HL-60/S4 (cell line): Measurements from ENCODE around the gene CYTH3.
"Not testable (repeated sequence)": the region's sequence is repeated elsewhere in the genome, so short reads cannot be mapped to it uniquely, and the experiment has no call there.

Source experiments
- in situ Hi-C: fragments of 300-500 bp; cut with MboI; formaldehyde crosslinking; loops from 2 replicates; pipeline ENCODE4 v1.14.3; 2022; ENCODE audit warnings: low sequenced_read_pairs

Gene CYTH3

DNA sequence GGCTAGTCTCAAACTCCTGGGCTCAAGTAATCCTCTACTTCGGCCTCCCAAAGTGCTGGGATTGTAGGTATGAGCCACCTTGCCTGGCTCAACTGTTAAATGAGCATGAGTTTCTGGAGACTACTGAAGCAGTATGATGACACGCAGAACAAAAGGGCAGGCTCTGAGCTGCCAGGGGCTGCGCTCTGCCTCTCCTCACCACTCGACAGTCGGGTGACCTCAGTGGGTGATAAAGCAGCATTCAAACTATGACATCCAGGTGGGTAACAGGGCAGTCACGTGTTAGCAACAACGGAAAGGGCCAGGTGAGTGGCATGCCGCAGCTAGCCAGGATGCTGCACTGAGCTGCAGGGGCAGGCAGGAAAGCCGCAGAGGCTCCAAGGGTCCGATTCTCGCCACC lies 71.5 kb downstream of the CYTH3 start:
- in situ Hi-C loops: no loop called here

DNA sequence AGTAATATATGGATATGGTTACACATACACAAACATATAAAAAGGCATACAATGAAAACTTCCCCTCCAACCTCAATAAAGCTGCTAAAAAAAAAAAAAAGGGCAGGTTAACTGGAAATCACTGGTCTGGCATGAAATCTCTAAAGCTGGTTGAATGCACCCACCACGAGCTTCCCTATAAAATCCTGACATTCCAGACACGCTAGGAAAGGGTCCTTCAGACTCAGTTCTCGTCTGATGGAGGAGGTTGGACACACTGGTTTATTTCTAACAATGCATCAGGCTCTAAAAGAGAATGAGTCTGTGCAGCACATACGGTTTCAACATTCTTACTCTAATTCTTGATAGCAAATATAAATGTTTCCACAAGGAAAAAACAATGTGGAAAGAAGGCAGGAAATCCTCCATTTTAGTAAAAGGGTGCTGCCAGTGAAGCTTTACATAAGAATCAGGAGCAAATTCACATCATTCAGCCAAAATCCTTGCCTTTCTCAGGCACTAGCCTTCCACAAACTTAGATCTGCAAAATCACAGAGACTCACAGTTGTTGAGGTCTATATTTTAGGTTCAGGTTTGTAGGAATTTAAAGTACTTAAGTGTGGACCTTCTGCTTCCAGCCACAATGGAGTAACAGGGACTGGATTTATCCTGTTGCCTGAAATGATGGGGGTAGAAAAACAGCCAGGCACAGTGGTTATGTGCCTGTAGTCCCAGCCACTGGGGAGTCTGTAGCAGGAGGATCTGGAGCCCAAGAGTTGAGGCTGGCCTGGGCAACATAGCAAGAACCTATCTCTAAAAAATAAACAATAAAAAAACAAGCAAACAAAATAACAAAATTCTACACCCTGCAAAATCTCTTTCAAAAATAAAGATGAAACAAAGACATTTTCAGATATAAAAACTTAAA lies 73.5 kb downstream of the CYTH3 start:
- in situ Hi-C loops: no loop called here

DNA sequence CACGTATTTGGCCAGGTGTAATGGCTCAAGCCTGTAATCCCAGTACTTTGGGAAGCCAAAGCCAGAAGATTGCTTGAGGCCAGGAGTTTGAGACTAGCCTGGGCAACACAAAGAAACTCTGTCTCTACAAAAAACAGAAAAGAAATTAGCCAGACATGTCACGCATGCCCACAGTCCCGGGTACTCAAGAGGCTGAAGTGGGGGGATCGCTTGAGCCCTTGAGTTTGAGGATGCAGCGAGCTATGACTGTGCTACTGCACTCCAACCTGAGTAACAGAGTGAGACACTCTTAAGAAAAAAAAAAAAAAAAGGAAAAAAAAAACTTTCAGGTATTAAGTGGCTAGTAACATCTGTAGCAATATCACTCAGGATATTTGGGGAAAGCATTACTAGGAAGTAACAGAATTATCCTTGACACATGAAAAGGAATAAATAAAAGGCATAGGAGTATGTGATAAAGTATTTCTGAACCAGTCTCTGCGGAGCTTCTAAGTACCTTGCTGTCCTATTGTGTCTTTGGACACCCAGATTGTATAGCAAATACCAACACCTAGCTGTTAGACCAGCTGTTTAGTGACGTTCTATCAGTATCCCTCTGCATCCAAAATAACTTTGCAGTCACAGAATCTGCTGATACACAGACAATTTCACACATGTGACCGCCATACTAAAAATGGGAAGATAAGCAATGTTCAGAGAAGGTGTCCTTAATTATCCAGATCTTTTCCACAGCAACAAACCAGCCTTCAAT lies 74.4 kb downstream of the CYTH3 start:
- in situ Hi-C loops: no loop called here

DNA sequence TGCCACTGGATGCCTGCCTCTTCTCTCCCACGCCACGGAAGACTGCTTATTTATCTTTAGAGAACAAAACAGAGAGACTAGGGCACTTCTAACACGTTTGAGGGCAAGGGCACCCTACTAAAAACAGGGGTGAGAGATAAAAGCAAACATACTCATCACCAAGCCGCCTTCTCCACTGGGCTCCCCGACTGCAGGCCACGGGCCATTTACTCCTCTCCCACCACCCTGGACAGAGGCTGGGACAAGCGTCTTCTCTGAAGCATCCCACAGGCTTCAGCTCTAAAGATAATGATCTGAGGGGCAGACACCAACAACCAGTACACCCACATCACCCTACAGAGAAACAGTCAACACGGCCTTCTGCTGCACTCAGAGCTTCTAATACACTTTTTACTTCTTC lies 78.7 kb downstream of the CYTH3 start:
- in situ Hi-C loops: no loop called here

DNA sequence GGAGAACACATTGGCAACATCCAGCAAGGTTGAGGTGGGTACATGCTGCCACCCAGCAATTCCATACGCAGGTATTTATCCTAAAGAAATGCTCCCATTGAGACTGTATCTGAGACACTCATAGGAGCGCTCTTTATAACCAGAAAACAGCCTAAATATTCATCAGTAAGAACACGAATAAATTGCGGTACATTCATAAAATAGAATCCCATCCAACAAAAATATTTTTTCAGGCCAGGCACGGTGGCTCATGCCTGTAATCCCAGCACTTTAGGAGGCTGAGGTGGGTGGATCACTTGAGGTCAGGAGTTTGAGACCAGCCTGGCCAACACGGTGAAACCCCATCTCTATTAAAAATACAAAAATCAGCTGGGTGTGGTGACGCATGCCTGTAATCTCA lies 81.9 kb downstream of the CYTH3 start:
- in situ Hi-C loops: not testable (repeated sequence)

DNA sequence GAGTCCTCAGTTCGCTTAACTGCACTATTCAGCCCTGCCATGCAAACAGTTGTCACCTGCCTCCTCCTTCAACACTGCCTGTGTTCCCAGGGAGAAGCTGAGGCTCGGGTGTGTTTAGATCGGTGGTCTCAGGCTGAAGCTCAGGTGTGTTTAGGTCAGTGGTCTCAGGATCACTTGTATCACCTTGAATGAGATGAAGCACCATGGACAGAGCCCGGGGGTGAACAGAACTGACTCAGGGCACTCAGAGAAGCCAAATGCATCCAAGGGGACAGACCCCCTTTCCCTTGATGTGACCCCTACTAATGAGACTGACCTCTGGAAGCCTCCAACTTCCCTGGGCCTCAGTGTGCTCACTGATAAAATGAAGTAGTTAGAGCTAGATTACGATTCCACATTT lies 84.0 kb downstream of the CYTH3 start:
- in situ Hi-C loops: no loop called here

DNA sequence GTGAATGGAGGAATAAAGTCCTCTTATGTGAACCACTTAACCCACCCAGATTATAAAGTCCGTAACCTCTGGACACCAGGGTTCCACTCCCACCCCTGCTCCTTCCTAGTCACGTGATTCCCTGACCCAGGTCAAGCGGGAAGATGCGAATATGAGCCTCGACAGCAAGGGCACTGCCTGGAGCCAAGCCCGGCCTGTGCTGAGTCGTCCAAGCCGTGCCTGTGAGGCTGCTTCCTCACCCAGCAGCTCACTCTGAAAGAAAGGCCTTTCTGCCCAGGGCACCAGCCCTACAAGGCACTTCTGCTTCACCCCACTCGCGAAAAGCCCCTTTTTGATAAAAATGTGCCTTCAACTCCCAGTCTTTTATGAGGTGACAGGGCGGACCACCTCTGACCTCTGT lies 85.8 kb downstream of the CYTH3 start:
- in situ Hi-C loops: no loop called here

DNA sequence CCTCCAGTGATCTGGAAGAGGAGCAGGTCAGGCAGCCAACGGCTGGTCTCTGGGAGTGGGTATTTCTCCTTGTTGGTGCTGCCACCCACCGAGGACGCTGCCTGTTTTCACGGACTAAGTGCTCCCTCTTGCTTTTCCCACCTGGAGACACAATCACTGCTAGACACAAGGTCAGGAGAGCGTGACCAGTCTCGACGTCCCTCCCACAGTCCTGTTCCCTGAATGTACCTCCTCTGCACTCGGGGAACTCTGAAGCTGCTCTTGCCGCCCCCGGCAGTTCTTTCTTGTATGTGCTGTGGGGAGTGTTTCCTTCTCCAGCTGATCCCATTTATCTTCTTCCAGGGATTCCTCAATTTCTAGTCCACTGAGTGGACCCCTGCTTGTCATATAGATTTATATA lies 89.4 kb downstream of the CYTH3 start:
- in situ Hi-C loops: no loop called here

DNA sequence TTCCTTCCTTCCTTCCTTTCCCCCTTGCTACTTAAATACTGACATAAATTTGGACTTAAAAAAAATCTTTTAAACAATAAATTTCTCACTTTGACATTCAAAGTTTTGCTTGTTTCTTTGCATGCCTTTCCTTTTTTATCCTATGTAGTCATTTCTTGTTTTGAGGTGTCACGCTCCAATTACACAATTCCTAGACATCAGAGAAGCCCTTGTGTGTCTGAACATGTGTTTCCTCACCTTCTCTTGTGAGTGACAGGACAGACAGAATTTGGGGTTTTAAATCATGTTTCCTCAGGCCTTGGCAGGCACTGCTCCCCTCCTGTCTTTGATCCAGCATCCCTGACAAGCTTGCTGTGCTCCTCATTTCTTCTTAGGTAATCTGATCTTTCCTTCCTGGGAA lies 91.3 kb downstream of the CYTH3 start:
- in situ Hi-C loops: no loop called here

DNA sequence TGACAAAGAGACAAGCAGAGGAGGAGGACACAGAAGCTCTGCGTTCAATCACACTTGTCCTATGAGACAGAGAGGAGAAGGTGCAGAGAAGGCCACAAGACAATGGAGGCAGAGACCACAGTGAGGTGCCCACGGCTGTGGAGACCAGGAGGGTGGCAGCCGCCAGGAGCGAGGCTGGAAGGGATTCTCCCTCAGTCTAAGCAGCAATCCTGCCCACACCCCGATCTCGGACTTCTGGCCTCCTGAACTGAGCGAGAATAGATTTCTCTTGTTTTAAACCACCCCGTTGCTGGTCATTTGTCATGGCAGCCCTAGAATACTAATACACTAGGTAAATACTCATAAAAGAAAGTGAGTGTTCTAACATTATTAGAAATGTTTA lies 92.1 kb downstream of the CYTH3 start:
- in situ Hi-C loops: no loop called here

DNA sequence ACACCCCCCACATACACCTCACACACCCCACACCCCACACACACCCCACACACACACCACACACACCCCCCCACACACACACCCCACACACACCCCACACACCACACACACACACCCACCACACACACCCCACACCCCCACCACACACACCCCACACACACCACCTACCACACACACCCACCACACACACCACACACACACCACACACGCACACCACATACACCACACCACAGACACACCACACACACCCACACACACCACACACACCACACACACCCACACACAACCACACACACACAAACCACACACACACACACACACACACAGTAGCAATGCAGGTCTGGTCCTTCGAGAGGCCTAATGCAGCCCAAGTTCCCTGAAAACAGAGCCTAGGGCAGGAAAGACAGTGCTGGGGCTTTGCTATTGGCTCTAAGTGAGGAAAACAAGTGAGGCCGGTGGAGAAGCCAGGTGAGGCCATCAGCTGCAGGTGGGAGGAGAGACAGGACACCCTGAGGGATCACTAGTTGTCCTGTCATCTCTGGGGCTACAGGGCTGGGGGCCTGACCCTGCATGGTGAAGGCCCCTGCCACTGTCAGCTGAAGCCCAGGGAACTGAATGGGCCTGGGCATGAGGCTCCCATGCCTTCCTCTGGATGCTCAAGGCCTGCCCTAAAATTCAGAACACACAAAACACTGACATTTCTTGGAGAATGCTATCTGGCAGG lies 92.6 kb downstream of the CYTH3 start:
- in situ Hi-C loops: no loop called here

DNA sequence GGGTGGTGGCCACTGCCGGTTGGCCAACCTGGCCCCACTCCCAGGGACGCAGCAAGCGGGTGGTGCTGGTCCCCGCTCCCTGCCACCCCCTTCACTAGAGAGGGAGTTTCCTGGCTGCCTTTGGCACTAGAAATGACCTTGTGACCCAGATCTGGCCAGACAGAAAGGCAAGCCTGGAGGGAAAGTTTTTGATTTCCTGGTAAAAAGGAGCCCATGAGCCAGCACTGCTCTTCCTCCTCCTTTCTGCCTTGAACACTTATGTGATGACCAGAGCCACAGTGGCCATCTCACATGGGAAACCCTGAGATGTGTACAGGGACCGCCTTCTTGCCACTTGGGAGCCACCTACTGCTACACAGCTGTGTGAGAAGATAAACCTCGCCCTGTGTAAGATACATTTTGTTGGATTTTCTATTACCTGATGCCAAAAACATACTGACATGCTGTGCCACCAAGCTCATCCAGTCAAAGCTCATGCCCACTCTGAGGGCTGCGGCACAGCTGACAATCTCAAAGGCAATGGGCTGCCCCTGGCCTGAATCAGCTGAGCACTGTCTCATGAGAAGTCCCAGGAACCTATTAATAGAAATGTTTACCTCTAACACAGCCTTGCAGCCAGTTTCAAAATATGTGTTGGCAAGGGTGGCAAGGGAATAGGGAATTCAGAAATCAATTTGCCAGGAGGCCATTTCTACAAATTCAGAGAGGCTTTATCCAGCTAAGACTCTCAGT lies 94.0 kb downstream of the CYTH3 start:
- in situ Hi-C loops: no loop called here

DNA sequence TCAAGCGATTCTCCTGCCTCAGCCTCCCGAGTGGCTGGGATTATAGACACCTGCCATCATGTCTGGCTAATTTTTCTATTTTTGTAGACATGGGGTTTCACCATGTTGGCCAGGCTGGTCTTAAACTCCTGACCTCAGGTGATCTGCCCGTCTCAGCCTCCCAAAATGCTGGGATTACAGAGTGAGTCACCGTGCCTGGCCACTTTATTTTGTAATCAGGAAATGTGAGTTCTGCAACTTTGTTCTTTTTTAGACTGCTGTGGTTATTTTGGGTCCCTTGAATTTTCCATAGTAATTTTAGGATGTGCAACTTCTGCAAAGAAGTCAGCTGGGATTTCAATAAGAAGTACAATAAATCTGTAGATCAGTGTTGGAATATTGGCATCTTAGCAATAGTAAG lies 96.8 kb downstream of the CYTH3 start:
- in situ Hi-C loops: no loop called here

DNA sequence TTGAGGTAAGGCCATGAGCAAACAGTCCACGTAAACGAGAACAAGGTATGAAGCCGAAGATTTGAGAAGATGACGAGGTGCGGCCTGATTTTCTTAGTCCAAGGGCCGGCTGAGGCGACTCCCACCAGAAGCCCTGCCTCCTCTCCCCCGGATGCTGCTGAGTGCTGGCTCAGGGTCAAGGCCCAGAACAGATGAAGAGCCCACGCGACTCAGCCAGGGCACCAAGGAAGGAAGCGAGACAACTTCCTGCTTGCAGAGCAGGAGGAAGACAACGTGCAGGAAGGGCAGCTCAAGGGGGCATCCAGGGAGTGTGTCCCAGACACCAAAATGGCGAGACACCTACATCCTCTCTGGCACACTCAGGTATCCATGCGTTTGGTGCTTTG lies 99.5 kb downstream of the CYTH3 start:
- in situ Hi-C loops: no loop called here

DNA sequence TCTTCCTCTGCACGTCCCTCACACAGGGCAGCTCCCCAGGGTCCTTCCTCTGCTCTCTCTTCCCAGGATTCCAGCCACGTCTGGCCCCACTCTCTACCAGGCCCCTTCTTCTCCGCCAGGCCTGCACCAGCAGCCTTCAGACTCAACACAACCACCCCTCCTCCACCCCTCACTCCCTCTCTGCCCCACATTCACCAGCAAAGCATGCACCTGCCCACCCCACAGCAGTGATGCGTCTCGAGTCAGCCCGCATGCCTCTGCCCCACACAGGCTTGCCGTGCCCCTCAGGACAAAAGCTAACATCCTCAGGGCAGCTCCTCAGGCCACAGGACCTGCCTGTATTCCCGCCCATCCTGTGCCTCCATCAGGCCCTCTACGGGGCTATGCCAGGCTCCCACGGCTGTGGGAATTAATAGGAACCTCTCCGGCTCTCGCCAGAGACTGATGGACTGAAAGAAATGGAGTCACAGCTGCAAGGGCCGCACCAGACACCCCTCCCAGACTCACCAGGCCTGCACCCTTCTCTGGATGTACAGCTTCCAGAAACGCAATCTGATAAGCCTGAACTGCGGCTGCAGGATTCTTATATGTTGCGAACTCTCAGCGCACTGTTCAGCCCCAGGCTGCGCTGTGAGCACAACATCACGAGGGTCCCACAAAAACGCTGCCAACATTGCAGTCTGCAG lies 100.1 kb downstream of the CYTH3 start:
- in situ Hi-C loops: no loop called here

DNA sequence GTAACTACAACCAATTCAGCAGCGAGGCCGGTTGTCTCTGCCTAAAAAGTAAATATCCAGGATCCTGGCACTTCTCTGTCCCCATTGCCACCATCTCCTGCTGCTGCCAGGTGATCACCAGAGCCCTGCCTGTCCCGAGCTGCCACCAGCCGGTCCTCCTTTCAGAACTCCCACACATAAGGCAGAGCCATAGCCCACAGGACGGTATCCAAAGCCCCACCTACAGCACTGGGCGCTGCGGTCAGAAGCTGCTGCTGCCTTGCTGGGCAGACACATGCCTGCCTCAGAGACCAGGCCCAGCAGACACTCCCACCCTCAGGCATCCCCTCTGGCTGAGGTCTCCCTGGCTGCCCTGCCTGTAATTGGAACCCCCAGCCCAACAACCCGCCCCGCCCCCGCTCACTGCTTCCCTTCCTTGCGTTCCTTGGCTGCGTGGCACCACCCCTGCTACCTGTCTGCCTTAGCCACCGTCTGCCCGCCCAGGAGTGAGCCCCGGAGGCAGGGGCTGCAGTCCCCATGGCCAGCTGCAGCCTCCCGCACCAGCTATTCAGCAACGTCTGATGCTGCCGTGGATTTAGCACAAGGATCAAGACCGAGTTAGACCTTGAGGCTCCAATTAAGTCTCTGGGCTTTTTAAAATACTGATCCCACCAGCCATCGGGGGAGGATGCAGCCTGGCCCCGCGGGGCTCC lies 100.7 kb downstream of the CYTH3 start:
- in situ Hi-C loops: no loop called here

DNA sequence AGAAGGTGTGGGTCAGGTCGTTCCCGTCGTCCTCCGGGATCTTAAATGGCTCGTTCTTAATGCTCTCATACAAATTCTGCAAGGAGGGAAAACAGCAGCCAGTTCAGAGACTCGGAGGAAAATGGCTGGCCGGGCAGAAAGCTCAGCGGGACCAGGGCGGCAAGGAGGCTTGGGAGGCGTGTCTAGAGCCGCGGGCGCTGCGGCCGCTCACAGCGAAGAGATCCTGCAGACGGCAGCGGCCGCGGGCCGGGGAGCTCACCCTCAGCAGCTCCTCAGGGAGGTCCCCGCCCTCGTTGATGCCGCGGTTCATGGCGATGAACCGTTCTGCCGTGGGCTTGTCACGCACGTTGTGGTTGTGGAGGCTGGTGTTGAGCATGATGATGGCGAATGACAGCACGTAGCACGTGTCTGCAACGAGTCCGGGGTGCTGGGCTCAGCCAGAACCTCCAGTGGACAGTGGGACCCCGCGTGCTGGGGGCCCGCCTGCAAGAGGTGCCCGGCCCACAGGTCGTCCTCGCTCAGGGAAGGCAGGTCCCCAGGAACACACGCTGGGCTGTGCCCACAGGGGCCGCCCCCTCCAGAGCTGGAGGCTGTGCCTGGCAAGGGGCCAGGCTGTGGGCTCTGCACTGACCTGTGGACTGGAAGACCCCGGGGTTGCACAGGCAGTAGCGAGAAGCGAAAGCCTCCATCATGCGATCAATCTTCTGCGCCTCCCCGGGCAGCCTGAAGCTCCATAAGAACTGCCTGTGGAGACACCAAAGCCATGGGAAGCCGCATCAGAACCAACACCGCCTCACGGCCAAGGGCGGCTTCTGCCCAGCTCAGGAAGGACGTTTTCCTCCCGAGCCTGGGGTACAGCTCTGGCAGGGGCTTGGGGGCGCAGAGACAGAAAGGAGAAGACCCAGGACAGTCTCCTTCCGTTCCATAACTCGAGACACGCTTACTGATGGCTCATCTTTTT lies 101.6 kb downstream of the CYTH3 start:
- in situ Hi-C loops: no loop called here

DNA sequence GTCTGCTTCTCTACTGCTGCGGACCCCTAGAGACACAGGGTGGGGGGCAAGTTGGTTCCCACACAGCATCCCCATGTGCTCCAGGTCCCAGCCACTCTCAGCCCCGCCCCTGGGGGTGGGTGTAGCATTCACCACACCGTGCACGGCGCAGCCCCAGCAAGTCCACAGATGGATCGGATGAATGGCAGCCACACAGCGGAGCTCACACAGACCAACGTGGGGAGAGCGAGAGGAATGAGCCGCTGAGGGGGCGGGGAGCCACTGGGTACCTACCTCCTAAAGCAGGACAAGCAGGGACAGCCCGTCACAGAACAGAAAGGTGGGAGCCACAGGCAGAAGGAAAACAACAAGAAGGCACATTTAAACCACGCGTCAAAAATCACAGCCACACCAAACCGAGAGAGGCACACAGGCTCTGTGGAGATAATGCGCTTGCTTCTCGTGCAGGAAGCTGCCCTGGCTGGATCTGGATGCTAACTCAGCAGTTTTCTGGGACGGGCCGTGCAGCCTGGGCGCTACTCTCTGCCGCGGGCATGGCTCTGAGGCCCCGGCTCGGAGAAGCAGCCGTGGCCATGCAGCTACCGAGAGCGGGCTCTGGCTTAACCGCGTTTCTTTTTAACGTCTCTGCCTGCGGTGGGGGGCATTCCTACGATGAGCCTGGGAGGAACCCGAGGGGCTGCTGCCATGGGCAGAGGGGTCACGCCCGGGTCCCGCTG lies 102.5 kb downstream of the CYTH3 start:
- in situ Hi-C loops: no loop called here
